Chondrocyte (in vitro differentiated cells): ENCODE data around the gene HIRA. TPM values are rescaled to one million over a fixed set of nuclear protein-coding genes. Genes with fewer than 3 reads are reported as not detected.

Source experiments
- DNase-seq: peaks from one replicate; pipeline ENCODE4 v3.0.0; 2021; ENCODE audit warnings: mixed read lengths, low spot score
- H3K27ac Mint-ChIP-seq: one replicate; pipeline ENCODE4 v1.8.0; 2021; ENCODE audit warnings: mild to moderate bottlenecking, moderate library complexity, mixed read lengths; ENCODE audit not compliant: unreplicated experiment
- H3K27me3 Mint-ChIP-seq: 2 replicates; pipeline ENCODE4 v1.8.0; 2021; ENCODE audit warnings: low read depth, mixed read lengths
- H3K36me3 Mint-ChIP-seq: 2 replicates; pipeline ENCODE4 v1.8.0; 2021; ENCODE audit warnings: low read depth, mixed read lengths
- H3K4me1 Mint-ChIP-seq: 2 replicates; pipeline ENCODE4 v1.8.0; 2021; ENCODE audit warnings: low read depth, mild to moderate bottlenecking, mixed read lengths
- H3K4me3 Mint-ChIP-seq: one replicate; pipeline ENCODE4 v1.8.0; 2021; ENCODE audit warnings: mild to moderate bottlenecking, moderate library complexity, mixed read lengths; ENCODE audit not compliant: unreplicated experiment
- H3K9me3 Mint-ChIP-seq: 2 replicates; pipeline ENCODE4 v1.8.0; 2021; ENCODE audit warnings: low read depth, mixed read lengths
- CTCF ChIP-seq: fragments of 200-600 bp; sonication (generic); IDR thresholded peaks from 2 replicates; pipeline ENCODE4 v1.5.0; 2021; ENCODE audit warnings: antibody characterized with exemption, mild to moderate bottlenecking, moderate library complexity
- total RNA-seq: library from RNA; stranded (reverse); gene quantifications from 3 replicates; pipeline ENCODE4 v1.2.1, GENCODE V29; 2021

HIRA gene
- total RNA-seq, 1 donor from 2014 or later, result 31.8 TPM

GRCh38 chr22:19461506-19461905, 30.0 kb upstream of the HIRA start:
- no peaks in the 10 kb centered on the region for H3K27me3 Mint-ChIP-seq
- peaks cover 20% of the 10 kb centered on the region for H3K36me3 Mint-ChIP-seq
- no peak overlapping the region for H3K27ac Mint-ChIP-seq
- H3K4me3 Mint-ChIP-seq, result no peak overlapping the region
- DNase-seq, result no peak
- no peaks in the 10 kb centered on the region for H3K9me3 Mint-ChIP-seq
- peaks cover 1% of the 10 kb centered on the region for H3K4me1 Mint-ChIP-seq
- TF ChIP-seq CTCF, result no peak

- Mint-ChIP-seq H3K36me3 (peaks cover 21% of the 10 kb centered on the region), H3K27ac (no peak overlapping the region), H3K9me3 (no peaks in the 10 kb centered on the region), H3K4me1 (peaks cover 16% of the 10 kb centered on the region), H3K27me3 (no peaks in the 10 kb centered on the region), H3K4me3 (no peak overlapping the region)
- DNase-seq, result no peak
- TF ChIP-seq CTCF, result no peak
These were observed 28.5 kb upstream of the HIRA start for GRCh38 chr22:19460036-19460435.

- DNase-seq, result no peak
- TF ChIP-seq CTCF, result no peak
These were observed 26.4 kb upstream of the HIRA start for GRCh38 chr22:19457828-19458428.

GRCh38 chr22:19456541-19456940, 25.0 kb upstream of the HIRA start:
- Mint-ChIP-seq H3K27ac (no peak overlapping the region), H3K36me3 (peaks cover 34% of the 10 kb centered on the region), H3K27me3 (no peaks in the 10 kb centered on the region)

More at GRCh38 chr22:19457828-19458428, 26.4 kb upstream of the HIRA start:
- Mint-ChIP-seq H3K27me3 (no peaks in the 10 kb centered on the region), H3K36me3 (peaks cover 28% of the 10 kb centered on the region), H3K9me3 (no peaks in the 10 kb centered on the region), H3K4me3 (no peak overlapping the region), H3K4me1 (peaks cover 17% of the 10 kb centered on the region), H3K27ac (no peak overlapping the region)

More at GRCh38 chr22:19456541-19456940, 25.0 kb upstream of the HIRA start:
- H3K4me1 Mint-ChIP-seq, result peaks cover 17% of the 10 kb centered on the region
- no peak for TF ChIP-seq CTCF
- H3K9me3 Mint-ChIP-seq, result no peaks in the 10 kb centered on the region
- H3K4me3 Mint-ChIP-seq, result no peak overlapping the region
- DNase-seq, result no peak
